Progenitor cell of endocrine pancreas (in vitro differentiated cells): ENCODE results near the gene P4HA1. TPM values are rescaled to one million over a fixed set of nuclear protein-coding genes. Genes with fewer than 3 reads are reported as not detected.

Experiments used
- DNase-seq: peaks from one replicate; pipeline ENCODE4 v3.0.0; 2021; ENCODE audit warnings: low spot score; ENCODE audit not compliant: unreplicated experiment
- H3K27ac Mint-ChIP-seq: 2 replicates; pipeline ENCODE4 v1.8.0; 2021; ENCODE audit warnings: mild to moderate bottlenecking, moderate library complexity, mixed read lengths
- H3K27me3 Mint-ChIP-seq: 2 replicates; pipeline ENCODE4 v1.8.0; 2021; ENCODE audit warnings: mixed read lengths
- H3K36me3 Mint-ChIP-seq: 2 replicates; pipeline ENCODE4 v1.8.0; 2022; ENCODE audit warnings: mixed read lengths; ENCODE audit not compliant: insufficient read depth
- H3K4me1 Mint-ChIP-seq: 2 replicates; pipeline ENCODE4 v1.8.0; 2021; ENCODE audit warnings: low read depth, mixed read lengths
- H3K4me3 Mint-ChIP-seq: 2 replicates; pipeline ENCODE4 v1.8.0; 2021; ENCODE audit warnings: low read depth, mild to moderate bottlenecking, moderate library complexity, mixed read lengths
- H3K9me3 Mint-ChIP-seq: 2 replicates; pipeline ENCODE4 v1.8.0; 2021; ENCODE audit warnings: low read depth, mixed read lengths
- total RNA-seq: library from RNA; stranded (reverse); gene quantifications from 2 replicates; pipeline ENCODE4 v1.2.1, GENCODE V29; 2021
- TF ChIP-seq, protein P1 (sequence below): fragments of 200-600 bp; sonication (generic); IDR thresholded peaks from one replicate; pipeline ENCODE4 v1.5.0; 2021; ENCODE audit warnings: antibody characterized with exemption, mild to moderate bottlenecking; ENCODE audit not compliant: unreplicated experiment

P4HA1 gene
- total RNA-seq, 1 donor from 2014 or later, result 25.4 TPM

DNA sequence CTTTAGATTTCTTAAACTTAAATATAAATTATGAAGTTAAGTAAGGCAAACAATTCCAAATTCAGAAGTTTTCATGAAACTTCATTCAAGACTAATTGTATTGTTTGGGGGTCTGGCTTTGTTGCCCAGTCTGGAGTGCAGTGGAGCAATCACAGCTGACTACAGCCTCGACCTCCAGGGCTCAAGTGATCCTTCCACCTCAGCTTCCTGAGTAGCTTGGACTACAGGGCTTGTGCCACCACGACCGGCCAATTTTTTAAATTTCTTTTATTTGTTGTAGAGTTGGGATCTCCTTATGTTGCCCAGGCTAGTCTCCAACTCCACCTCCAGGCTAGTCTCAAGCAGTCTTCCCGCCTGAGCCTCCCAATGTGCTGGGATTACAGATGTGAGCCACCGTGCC, 12.5 kb downstream of the P4HA1 start:
- H3K4me1 Mint-ChIP-seq, result peaks cover 4% of the 10 kb centered on the region
- H3K4me3 Mint-ChIP-seq, result no peak overlapping the region
- H3K36me3 Mint-ChIP-seq, result no peaks in the 10 kb centered on the region
- H3K27me3 Mint-ChIP-seq, result no peaks in the 10 kb centered on the region
- H3K9me3 Mint-ChIP-seq, result no peaks in the 10 kb centered on the region
- no peak overlapping the region for H3K27ac Mint-ChIP-seq
- DNase-seq, result no peak
- TF ChIP-seq, protein P1, sequence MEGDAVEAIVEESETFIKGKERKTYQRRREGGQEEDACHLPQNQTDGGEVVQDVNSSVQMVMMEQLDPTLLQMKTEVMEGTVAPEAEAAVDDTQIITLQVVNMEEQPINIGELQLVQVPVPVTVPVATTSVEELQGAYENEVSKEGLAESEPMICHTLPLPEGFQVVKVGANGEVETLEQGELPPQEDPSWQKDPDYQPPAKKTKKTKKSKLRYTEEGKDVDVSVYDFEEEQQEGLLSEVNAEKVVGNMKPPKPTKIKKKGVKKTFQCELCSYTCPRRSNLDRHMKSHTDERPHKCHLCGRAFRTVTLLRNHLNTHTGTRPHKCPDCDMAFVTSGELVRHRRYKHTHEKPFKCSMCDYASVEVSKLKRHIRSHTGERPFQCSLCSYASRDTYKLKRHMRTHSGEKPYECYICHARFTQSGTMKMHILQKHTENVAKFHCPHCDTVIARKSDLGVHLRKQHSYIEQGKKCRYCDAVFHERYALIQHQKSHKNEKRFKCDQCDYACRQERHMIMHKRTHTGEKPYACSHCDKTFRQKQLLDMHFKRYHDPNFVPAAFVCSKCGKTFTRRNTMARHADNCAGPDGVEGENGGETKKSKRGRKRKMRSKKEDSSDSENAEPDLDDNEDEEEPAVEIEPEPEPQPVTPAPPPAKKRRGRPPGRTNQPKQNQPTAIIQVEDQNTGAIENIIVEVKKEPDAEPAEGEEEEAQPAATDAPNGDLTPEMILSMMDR, result no peak

DNA sequence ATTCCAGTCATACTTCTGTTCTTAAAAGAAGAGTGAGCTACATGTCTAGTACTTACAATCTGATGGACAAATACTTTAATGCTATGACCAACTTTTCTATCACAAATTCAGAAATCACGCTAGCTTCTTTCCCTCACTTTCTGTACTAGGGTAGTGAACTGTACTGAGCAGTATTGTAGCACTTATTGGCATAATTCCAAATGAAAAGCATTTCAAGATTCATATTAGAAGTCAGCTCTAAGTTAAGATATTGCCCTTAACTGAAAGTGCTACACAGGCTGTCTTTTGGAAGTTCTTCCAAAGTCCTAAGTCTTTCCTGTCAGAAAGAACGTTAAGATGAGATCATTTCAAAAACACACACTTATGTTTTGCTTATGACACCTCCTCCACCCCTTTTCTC, 13.4 kb downstream of the P4HA1 start:
- Mint-ChIP-seq H3K4me3 (no peak overlapping the region), H3K27ac (peak overlapping the region; percentile 63), H3K9me3 (no peaks in the 10 kb centered on the region), H3K36me3 (no peaks in the 10 kb centered on the region), H3K4me1 (peaks cover 4% of the 10 kb centered on the region), H3K27me3 (no peaks in the 10 kb centered on the region)
- no peak for DNase-seq
- TF ChIP-seq, protein P1, result no peak

DNA sequence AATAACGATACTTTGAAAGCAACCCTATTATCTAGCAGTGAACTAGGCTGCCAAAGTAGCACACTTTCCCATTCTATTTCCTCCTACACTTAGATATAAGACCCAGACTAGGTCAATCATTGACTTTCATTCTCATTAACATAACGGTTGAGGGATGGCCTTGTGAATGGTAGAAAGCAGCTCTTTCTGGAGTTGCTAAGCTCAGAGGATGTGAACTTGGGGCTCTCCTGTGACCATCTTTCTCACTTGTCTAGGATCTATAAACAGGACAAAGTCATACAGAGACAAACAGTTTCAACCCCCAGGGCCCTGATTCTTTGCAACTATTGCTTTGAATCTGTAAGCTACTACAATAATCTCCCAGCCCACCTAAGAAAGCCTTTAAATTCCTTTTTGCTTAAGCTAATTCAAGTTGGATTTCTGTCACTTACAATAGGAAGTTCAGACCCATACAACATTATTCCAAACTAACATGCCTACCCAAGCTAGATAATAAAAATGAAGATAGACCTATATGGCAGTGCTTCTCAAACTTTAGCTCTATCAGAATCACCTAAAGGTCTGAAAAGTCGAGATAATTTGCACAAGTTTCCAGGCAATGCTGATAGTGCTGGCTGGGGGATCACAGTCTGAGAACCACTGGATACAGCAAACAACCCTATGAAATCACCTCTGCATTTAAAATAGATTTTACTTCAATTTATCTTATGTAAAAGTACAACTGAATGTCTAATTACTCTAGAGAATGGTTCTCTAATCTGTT, 16.7 kb downstream of the P4HA1 start:
- Mint-ChIP-seq H3K4me1 (peaks cover 4% of the 10 kb centered on the region), H3K27me3 (no peaks in the 10 kb centered on the region), H3K36me3 (no peaks in the 10 kb centered on the region), H3K27ac (no peak overlapping the region), H3K4me3 (no peak overlapping the region), H3K9me3 (no peaks in the 10 kb centered on the region)
- DNase-seq, result no peak
- TF ChIP-seq, protein P1, result no peak

DNA sequence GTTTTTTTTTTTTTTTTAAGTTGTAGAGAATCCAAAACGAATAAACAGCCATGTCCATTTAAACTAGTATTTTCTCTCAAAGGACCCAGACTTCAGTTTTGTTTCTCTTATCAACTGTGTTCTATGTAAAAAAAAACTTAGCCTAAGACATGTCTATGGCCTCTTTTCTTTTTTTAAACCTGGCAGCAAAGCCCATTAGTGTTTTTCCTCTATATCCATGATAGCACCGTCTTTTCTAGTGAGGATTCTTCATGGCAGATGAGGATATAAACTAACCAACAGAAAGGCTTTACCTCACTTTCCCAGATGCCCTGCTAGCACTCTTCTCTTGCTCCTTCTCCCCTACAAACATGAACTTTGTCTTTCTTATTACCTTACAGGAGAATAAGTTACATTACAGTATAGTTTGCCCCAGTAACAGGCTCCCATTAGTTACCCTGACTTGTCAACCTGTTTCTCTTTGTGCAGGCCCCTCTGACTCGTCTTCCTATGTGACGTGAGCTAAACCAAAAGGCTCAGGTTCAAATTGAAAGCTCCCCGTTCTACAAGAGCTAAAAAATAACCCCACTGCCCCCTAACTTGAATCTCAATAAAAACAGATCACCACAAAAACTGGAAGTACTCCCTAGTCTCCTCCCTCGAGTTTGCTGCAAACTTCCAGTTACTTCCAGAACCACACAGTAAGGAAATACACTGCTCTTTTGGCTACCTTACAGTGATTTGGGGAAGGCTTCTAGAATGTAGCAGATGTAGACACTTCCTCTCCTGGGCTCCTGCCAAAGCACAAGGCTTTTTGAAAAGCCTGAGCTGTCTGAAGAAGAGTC, 20.1 kb downstream of the P4HA1 start:
- DNase-seq, result no peak
- Mint-ChIP-seq H3K27me3 (no peaks in the 10 kb centered on the region), H3K36me3 (peaks cover 6% of the 10 kb centered on the region), H3K4me1 (no peaks in the 10 kb centered on the region), H3K27ac (peak overlapping the region; percentile 72), H3K4me3 (no peak overlapping the region), H3K9me3 (no peaks in the 10 kb centered on the region)
- TF ChIP-seq, protein P1, result no peak

DNA sequence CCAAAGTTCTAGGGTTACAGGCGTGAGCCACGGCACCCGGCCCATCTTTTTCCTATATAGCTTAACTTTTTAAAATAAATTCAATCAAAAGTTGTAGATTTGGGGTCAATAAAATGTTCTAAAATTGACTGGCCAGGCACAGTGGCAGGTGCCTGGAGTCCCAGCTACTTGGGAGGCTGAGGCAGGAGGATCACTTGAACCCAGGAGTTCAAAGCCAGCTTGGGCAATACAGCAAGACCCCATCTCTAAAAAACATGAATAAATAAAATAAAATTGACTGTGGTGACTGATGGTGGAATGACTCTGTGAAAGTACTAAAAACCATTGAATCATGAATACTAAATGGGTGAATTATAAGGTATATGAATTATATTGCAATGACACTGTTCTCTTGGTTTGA, 20.8 kb downstream of the P4HA1 start:
- no peaks in the 10 kb centered on the region for H3K4me1 Mint-ChIP-seq
- H3K4me3 Mint-ChIP-seq, result no peak overlapping the region
- peaks cover 8% of the 10 kb centered on the region for H3K36me3 Mint-ChIP-seq
- peak overlapping the region; percentile 24 for H3K27ac Mint-ChIP-seq
- H3K9me3 Mint-ChIP-seq, result no peaks in the 10 kb centered on the region
- TF ChIP-seq, protein P1, result no peak
- no peak for DNase-seq
- no peaks in the 10 kb centered on the region for H3K27me3 Mint-ChIP-seq
